Uterus (tissue), 2 donors: Measurements from ENCODE around the gene EPHA10.

Experiments used
- POLR2A ChIP-seq, 2 donors: fragments of 450-650 bp; IDR thresholded peaks; one replicate each; pipeline ENCODE4 v1.6.1; 2016; ENCODE audit warnings: antibody characterized with exemption in 2 of 2, mild to moderate bottlenecking in 1 of 2, moderate library complexity in 1 of 2
- TF ChIP-seq, protein P1 (sequence below), 4 experiments: fragments of 200-600 bp in 2 of 4; fragments of 450-650 bp in 2 of 4; sonication (generic) in 2 of 4; IDR thresholded peaks; one replicate each; pipeline ENCODE4 v1.5.1; 2016 to 2019; ENCODE audit warnings: antibody characterized with exemption in 4 of 4, mild to moderate bottlenecking in 2 of 4, moderate library complexity in 1 of 4

DNA sequence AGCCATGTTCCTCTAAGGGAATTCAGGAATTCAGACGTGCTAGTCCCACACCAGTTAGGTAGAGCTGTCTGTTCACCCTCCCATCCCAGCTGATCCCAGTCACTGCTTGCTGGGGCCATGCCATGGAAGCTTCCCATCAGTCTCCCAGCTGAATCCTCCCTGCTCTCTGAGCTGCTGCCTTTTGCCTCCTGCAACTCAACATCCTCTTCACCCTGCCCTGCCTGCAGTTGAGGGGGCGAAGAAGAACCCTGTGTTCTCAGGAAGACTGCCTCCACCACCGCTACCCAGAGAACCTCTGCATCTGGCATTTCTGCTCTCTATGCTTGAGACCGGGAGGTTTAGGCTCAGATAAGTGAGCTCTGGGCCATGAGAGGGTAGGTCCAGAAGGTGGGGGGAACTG, 56.4 kb downstream of the EPHA10 start:
- TF ChIP-seq, protein P1, sequence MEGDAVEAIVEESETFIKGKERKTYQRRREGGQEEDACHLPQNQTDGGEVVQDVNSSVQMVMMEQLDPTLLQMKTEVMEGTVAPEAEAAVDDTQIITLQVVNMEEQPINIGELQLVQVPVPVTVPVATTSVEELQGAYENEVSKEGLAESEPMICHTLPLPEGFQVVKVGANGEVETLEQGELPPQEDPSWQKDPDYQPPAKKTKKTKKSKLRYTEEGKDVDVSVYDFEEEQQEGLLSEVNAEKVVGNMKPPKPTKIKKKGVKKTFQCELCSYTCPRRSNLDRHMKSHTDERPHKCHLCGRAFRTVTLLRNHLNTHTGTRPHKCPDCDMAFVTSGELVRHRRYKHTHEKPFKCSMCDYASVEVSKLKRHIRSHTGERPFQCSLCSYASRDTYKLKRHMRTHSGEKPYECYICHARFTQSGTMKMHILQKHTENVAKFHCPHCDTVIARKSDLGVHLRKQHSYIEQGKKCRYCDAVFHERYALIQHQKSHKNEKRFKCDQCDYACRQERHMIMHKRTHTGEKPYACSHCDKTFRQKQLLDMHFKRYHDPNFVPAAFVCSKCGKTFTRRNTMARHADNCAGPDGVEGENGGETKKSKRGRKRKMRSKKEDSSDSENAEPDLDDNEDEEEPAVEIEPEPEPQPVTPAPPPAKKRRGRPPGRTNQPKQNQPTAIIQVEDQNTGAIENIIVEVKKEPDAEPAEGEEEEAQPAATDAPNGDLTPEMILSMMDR (IDR thresholded peaks at IDR 0.05) = no peak
- no peak for TF ChIP-seq POLR2A (IDR thresholded peaks at IDR 0.05)
